H1 (cell line): Measurements from ENCODE around the gene RNU6-9. TPM values are rescaled to one million over a fixed set of nuclear protein-coding genes. Genes with fewer than 3 reads are reported as not detected.

Source experiments
- CTCF ChIA-PET: fragments of 300-600 bp; sonication (Branson Sonifier 250); formaldehyde crosslinking; loops from one replicate; lab custom pipeline; 2021; ENCODE audit not compliant: partially characterized antibody; lab: Charles Lee
- POLR2A ChIA-PET: fragments of 300-600 bp; sonication (Branson Sonifier 250); formaldehyde crosslinking; loops from one replicate; lab custom pipeline; 2021; ENCODE audit warnings: inconsistent platforms; ENCODE audit not compliant: partially characterized antibody; lab: Charles Lee
- DNase-seq, 2 experiments: peaks; one replicate each; pipeline versions ENCODE4 v3.0.0 to v3.0.0-alpha.2; 2010 to 2022; ENCODE audit warnings: low spot score in 2 of 2, low read depth in 1 of 2, mixed read lengths in 1 of 2
- FAIRE-seq: peaks from 2 replicates; lab custom pipeline; 2011; peaks lifted over from hg19 to GRCh38; lab: Jason Lieb, UNC
- H2AFZ ChIP-seq: 2 replicates; pipeline ENCODE4 v1.8.1; 2012; ENCODE audit warnings: low read length, inconsistent platforms
- H2AK5ac ChIP-seq: 2 replicates; pipeline ENCODE4 v1.6.1; 2013; ENCODE audit warnings: low read depth, low read length
- H2BK120ac ChIP-seq: replicated peaks from 2 replicates; pipeline ENCODE3; 2013; ENCODE audit warnings: low read depth, low read length, inconsistent platforms
- H2BK12ac ChIP-seq: 2 replicates; pipeline ENCODE4 v1.6.1; 2013; ENCODE audit warnings: low read depth, low read length
- H2BK15ac ChIP-seq: 2 replicates; pipeline ENCODE4 v1.6.1; 2013; ENCODE audit warnings: low read length
- H2BK20ac ChIP-seq: 2 replicates; pipeline ENCODE4 v1.6.1; 2013; ENCODE audit warnings: low read length
- H2BK5ac ChIP-seq: 2 replicates; pipeline ENCODE4 v1.6.1; 2013; ENCODE audit warnings: low read depth, low read length
- H3K14ac ChIP-seq: 2 replicates; pipeline ENCODE4 v1.6.1; 2013; ENCODE audit warnings: inconsistent platforms; ENCODE audit not compliant: insufficient read length
- H3K18ac ChIP-seq: 2 replicates; pipeline ENCODE4 v1.6.1; 2013; ENCODE audit warnings: low read length; ENCODE audit errors: extremely low read depth
- H3K23ac ChIP-seq: 2 replicates; pipeline ENCODE4 v1.6.1; 2013; ENCODE audit warnings: inconsistent platforms; ENCODE audit not compliant: insufficient read length
- H3K23me2 ChIP-seq: 2 replicates; pipeline ENCODE4 v1.6.1; 2013; ENCODE audit warnings: low read depth, low read length
- H3K27ac ChIP-seq: 2 replicates; pipeline ENCODE4 v1.6.1; 2011; ENCODE audit warnings: low read depth, low read length, inconsistent platforms
- H3K27me3 ChIP-seq, 4 experiments: replicated peaks in 1 of 4; 1 replicate in 1 of 4; 2 replicates in 3 of 4; pipeline versions ENCODE4 v1.6.1 to v1.8.1; 2011 to 2013; ENCODE audit warnings: low read length in 3 of 4, mild to moderate bottlenecking in 3 of 4, inconsistent platforms in 2 of 4, mixed read lengths in 2 of 4, moderate library complexity in 1 of 4; ENCODE audit not compliant: control insufficient read depth in 3 of 4, insufficient read depth in 3 of 4; ENCODE audit errors: extremely low read depth in 1 of 4
- H3K36me3 ChIP-seq, 4 experiments: 2 replicates each; pipeline versions ENCODE4 v1.6.1 to v1.8.1; 2011 to 2013; ENCODE audit warnings: mild to moderate bottlenecking in 4 of 4, low read length in 3 of 4, moderate library complexity in 2 of 4, control low read depth in 1 of 4, inconsistent platforms in 1 of 4; ENCODE audit not compliant: insufficient read depth in 4 of 4, control insufficient read depth in 2 of 4
- H3K4ac ChIP-seq: replicated peaks from 2 replicates; pipeline ENCODE3; 2013; ENCODE audit warnings: low read length, low read depth, mixed read lengths, inconsistent platforms; ENCODE audit not compliant: insufficient read length
- H3K4me1 ChIP-seq, 4 experiments: replicated peaks in 1 of 4; 1 replicate in 1 of 4; 2 replicates in 3 of 4; pipeline versions ENCODE4 v1.6.1 to v1.8.1; 2011 to 2013; ENCODE audit warnings: low read length in 3 of 4, inconsistent platforms in 2 of 4, mixed read lengths in 1 of 4; ENCODE audit not compliant: insufficient read depth in 4 of 4, control insufficient read depth in 3 of 4
- H3K4me2 ChIP-seq, 2 experiments: 2 replicates each; pipeline versions ENCODE4 v1.6.1 to v1.8.1; 2011 to 2013; ENCODE audit warnings: low read depth in 2 of 2, low read length in 2 of 2, control low read depth in 1 of 2, inconsistent platforms in 1 of 2, mild to moderate bottlenecking in 1 of 2; ENCODE audit not compliant: insufficient read depth in 1 of 2
- H3K4me3 ChIP-seq, 4 experiments: fragments of 200-600, 300-600 bp in 1 of 4; sonication (generic), shearing (Covaris generic), sonication (Bioruptor Twin) in 1 of 4; 2 replicates each; pipeline versions ENCODE4 v1.5.1 to v1.8.1; 2011 to 2016; ENCODE audit warnings: low read length in 4 of 4, low read depth in 3 of 4, control low read depth in 2 of 4, inconsistent platforms in 2 of 4, mild to moderate bottlenecking in 2 of 4, mixed read lengths in 1 of 4, moderate library complexity in 1 of 4; ENCODE audit not compliant: insufficient read depth in 2 of 4; ENCODE audit errors: extremely low read depth in 1 of 4
- H3K56ac ChIP-seq: replicated peaks from 2 replicates; pipeline ENCODE3; 2013; ENCODE audit warnings: low read depth, mild to moderate bottlenecking, mixed read lengths, low read length, inconsistent platforms; ENCODE audit not compliant: insufficient read length
- H3K79me1 ChIP-seq: 2 replicates; pipeline ENCODE4 v1.6.1; 2013; ENCODE audit warnings: low read depth, low read length, control low read depth
- H3K79me2 ChIP-seq, 2 experiments: 2 replicates each; pipeline versions ENCODE4 v1.6.1 to v1.8.1; 2012 to 2013; ENCODE audit warnings: low read length in 2 of 2, mild to moderate bottlenecking in 2 of 2, inconsistent platforms in 1 of 2; ENCODE audit not compliant: insufficient read depth in 2 of 2, control insufficient read depth in 1 of 2
- H3K9ac ChIP-seq, 4 experiments: replicated peaks in 1 of 4; 1 replicate in 1 of 4; 2 replicates in 3 of 4; pipeline versions ENCODE4 v1.6.1 to v1.8.1; 2011 to 2013; ENCODE audit warnings: low read depth in 3 of 4, low read length in 3 of 4, control low read depth in 2 of 4, mild to moderate bottlenecking in 2 of 4, moderate library complexity in 2 of 4, inconsistent platforms in 1 of 4; ENCODE audit errors: extremely low read depth in 1 of 4
- H3K9me3 ChIP-seq, 2 experiments: 2 replicates each; pipeline versions ENCODE4 v1.6.1 to v1.8.1; 2012 to 2013; ENCODE audit warnings: mild to moderate bottlenecking in 2 of 2, moderate library complexity in 2 of 2, control low read depth in 1 of 2, inconsistent platforms in 1 of 2, low read depth in 1 of 2, low read length in 1 of 2, mixed read lengths in 1 of 2; ENCODE audit not compliant: insufficient read depth in 2 of 2
- H4K20me1 ChIP-seq, 2 experiments: replicated peaks in 1 of 2; 2 replicates each; pipeline versions ENCODE3 to v1.8.1; 2011 to 2013; ENCODE audit warnings: inconsistent platforms in 2 of 2, low read length in 2 of 2, mild to moderate bottlenecking in 1 of 2; ENCODE audit not compliant: insufficient read depth in 2 of 2, control insufficient read depth in 1 of 2
- H4K5ac ChIP-seq: 2 replicates; pipeline ENCODE4 v1.6.1; 2013; ENCODE audit warnings: low read length, low read depth, mixed read lengths, inconsistent platforms; ENCODE audit not compliant: insufficient read length
- H4K8ac ChIP-seq: 2 replicates; pipeline ENCODE4 v1.8.0; 2013; ENCODE audit warnings: mild to moderate bottlenecking, moderate library complexity, low read length, inconsistent platforms; ENCODE audit not compliant: insufficient read depth; ENCODE audit errors: extremely low read depth
- H4K91ac ChIP-seq: replicated peaks from 2 replicates; pipeline ENCODE3; 2013; ENCODE audit warnings: low read length, mixed read lengths, inconsistent platforms; ENCODE audit not compliant: insufficient read length
- CBX8 ChIP-seq: fragments of 300-800, 300-1000 bp; sonication (generic); IDR thresholded peaks from 2 replicates; pipeline ENCODE4 v1.7.1; 2016; ENCODE audit warnings: low read depth, low read length, borderline replicate concordance
- E2F6 ChIP-seq: IDR thresholded peaks from 2 replicates; pipeline ENCODE4 v1.6.1; 2012; ENCODE audit warnings: inconsistent platforms
- WGBS, 2 experiments: shearing (Covaris generic) in 1 of 2; methylation state at CpG; one replicate each; pipeline versions ENCODE4 v1.1.6 to v1.1.7; 2013 to 2015; ENCODE audit warnings: low lambda C conversion rate in 2 of 2, mixed read lengths in 2 of 2, inconsistent platforms in 1 of 2, low coverage in 1 of 2, missing lambda C conversion rate in 1 of 2; ENCODE audit not compliant: insufficient replicate concordance in 2 of 2, insufficient coverage in 1 of 2, insufficient read length in 1 of 2; ENCODE audit errors: extremely low coverage in 1 of 2, missing lambda C conversion rate in 1 of 2; 5-methylcytosine and 5-hydroxymethylcytosine counted together
- polyA plus RNA-seq, 7 experiments: library from polyadenylated mRNA; depleted of rRNA in 3 of 7; stranded (reverse) in 5 of 7; unstranded in 2 of 7; fragments of >200 nt in 5 of 7; fragments of 200-250 nt in 2 of 7; gene quantifications; 1 replicate in 5 of 7; 2 replicates in 1 of 7; 4 replicates in 1 of 7; pipeline versions ENCODE4 v1.2.1 to v1.2.3, GENCODE V29; 2011 to 2013; ENCODE audit warnings: missing spikeins in 2 of 7, mixed read lengths in 2 of 7
- total RNA-seq: library from RNA; stranded (reverse); fragmentation: NEBNext Ultra II Directional; extraction: Animal tissue kit (Norgen Biotek cat#: 25700); gene quantifications from 2 replicates; pipeline ENCODE4 v1.2.1, GENCODE V29; 2021

RNU6-9 gene
- total and polyA plus RNA-seq, 2 of the 8 experiments (the other 6 are each of a cell fraction or from before 2014, with no cell fraction given): not detected

DNA sequence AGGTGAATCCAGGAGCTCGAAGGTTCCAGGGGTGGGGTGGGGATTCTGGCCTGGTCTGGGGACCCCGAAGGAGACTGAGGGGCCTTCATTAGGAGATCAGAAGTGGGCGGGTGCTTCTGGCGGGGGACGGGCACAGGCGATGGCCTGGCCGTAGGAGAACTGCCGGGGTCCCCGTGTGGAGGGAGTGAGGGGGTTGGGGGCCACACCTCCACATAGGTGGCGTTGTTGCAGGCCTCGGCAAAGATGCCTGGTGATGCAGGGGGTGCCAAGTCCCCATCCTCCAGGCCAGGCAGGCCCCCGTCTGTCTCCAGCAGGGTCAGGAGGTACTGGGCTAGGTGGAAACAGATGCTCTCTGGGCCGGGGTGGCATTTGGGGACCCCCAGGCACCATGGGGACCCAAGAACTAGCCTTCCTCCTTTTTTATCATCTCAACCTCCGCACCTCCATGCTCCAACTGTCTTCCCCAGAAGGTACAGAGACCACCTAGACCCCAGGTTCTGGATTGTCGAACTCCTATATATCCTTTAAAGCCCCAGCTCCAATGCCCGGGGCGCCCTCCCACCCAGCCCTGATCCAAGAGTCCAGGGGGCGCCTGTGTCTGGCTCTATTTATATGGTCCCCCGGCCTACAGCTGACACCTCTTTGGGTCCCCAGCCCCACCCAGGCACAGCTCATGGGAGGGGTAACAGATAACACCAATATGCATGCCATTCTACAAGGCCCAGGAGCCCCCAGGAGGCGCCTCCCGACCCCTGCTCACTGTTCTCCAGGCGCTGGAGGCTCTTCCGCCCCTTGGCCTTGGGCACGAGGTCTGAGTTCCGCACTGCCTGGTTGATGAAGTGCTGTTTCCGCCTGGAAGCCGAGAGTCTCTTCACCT lies 8.2 kb downstream of the RNU6-9 start:
- Histone ChIP-seq H2AFZ (no peak overlapping the region), H3K4me2 (no peak overlapping the region), H3K27me3 (no peaks in the 10 kb centered on the region), H3K4me1 (peaks cover 0 to 8% (median 4%) of the 10 kb centered on the region in 4 experiments; a peak in 4 of 7 replicates), H3K4me3 (no peak overlapping the region), H2BK12ac (no peak overlapping the region), H3K14ac (no peak overlapping the region), H2BK120ac (no peak overlapping the region), H3K79me2 (peaks cover 0 to 13% of the 10 kb centered on the region in 2 experiments; a peak in 2 of 4 replicates), H3K56ac (no peak overlapping the region), H3K9ac (no peak overlapping the region), H3K18ac (no peak overlapping the region), H3K27ac (no peak overlapping the region; the same call in 1 of the 2 replicates), H3K23ac (no peak overlapping the region), H2BK20ac (no peak overlapping the region), H4K20me1 (peaks cover 13 to 28% of the 10 kb centered on the region in 2 experiments), H3K23me2 (peaks cover 3% of the 10 kb centered on the region; the same call in 1 of the 2 replicates), H4K8ac (0 out of 2 replicates have a peak overlapping the region, but pooled peaks have one; percentile 38), H3K36me3 (peaks cover 0 to 13% (median 2%) of the 10 kb centered on the region in 4 experiments; a peak in 2 of 8 replicates), H4K5ac (no peak overlapping the region), H2AK5ac (no peak overlapping the region), H2BK15ac (no peak overlapping the region), H2BK5ac (no peak overlapping the region; the same call in 1 of the 2 replicates), H4K91ac (no peak overlapping the region), H3K9me3 (no peaks in the 10 kb centered on the region), H3K4ac (no peak overlapping the region)
- ChIA-PET CTCF (interaction anchor here (1.1 to 2.2 kb wide), 5 partner anchors 8 to 131 kb away, joined by 3 to 8 read pairs (median 6); partner anchors contain the start of genes MED16 and RNU6-9), POLR2A (interaction anchor here (1.2 to 1.4 kb wide), 2 partner anchors 28 to 63 kb away, joined by 3 read pairs; no protein-coding TSS in a partner anchor)
- DNase-seq (no peak), FAIRE-seq (no peak)
- 83% methylated on average over 14 of the region's 27 CpGs; no CpG with 5 or more reads in 1 of the 2 experiments for WGBS, 2 experiments
- TF ChIP-seq E2F6: no peak
- no peak for TF ChIP-seq CBX8
- TF ChIP-seq, all 59 proteins: peak for 0
- H3K79me1 ChIP-seq: no peaks in the 10 kb centered on the region; the same call in 1 of the 2 replicates
